ENCODE measurements around the gene ABI3BP.

DNA sequence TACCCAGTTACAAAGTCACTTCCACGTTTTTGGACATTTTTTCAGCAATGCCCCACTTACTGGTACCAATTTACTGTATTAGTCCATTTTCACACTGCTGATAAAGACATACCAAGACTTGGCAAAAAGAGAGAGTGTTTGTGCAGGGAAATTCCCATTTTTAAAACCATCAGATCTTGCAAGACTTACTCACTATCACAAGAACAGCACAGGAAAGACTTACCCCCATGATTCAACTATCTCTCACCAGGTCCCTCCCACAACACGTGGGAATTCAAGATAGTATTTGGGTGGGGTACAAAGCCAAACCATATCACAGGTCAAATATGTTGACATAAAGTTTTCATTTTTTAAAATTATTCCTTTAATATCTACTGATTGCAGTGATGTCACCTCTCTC is 16.2 kb upstream of the ABI3BP start:
- TF ChIP-seq, protein P1, sequence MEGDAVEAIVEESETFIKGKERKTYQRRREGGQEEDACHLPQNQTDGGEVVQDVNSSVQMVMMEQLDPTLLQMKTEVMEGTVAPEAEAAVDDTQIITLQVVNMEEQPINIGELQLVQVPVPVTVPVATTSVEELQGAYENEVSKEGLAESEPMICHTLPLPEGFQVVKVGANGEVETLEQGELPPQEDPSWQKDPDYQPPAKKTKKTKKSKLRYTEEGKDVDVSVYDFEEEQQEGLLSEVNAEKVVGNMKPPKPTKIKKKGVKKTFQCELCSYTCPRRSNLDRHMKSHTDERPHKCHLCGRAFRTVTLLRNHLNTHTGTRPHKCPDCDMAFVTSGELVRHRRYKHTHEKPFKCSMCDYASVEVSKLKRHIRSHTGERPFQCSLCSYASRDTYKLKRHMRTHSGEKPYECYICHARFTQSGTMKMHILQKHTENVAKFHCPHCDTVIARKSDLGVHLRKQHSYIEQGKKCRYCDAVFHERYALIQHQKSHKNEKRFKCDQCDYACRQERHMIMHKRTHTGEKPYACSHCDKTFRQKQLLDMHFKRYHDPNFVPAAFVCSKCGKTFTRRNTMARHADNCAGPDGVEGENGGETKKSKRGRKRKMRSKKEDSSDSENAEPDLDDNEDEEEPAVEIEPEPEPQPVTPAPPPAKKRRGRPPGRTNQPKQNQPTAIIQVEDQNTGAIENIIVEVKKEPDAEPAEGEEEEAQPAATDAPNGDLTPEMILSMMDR (IDR thresholded peaks at IDR 0.05) = no peak
- TF ChIP-seq POLR2A (IDR thresholded peaks at IDR 0.05) (no peak), POLR2AphosphoS5 (IDR thresholded peaks at IDR 0.05) (no peak)

All from upper lobe of left lung (tissue), 4 donors.